Trophoblast cell (in vitro differentiated cells and primary cell): ENCODE data around the gene LRMDA.

Experiments used
- DNase-seq, 2 donors: peaks; one replicate each; pipeline ENCODE4 v3.0.0-alpha.2; 2016
- H2AFZ ChIP-seq: 2 replicates; pipeline ENCODE4 v1.6.1; 2013; ENCODE audit warnings: low read length, moderate library complexity, mild to moderate bottlenecking; ENCODE audit not compliant: insufficient read depth, poor library complexity
- H2AK5ac ChIP-seq: 2 replicates; pipeline ENCODE4 v1.6.1; 2013; ENCODE audit warnings: mild to moderate bottlenecking, low read length
- H2BK120ac ChIP-seq: 2 replicates; pipeline ENCODE4 v1.6.1; 2013; ENCODE audit warnings: low read length, mild to moderate bottlenecking, moderate library complexity; ENCODE audit not compliant: insufficient read depth, poor library complexity
- H2BK12ac ChIP-seq: 2 replicates; pipeline ENCODE4 v1.6.1; 2013; ENCODE audit warnings: mild to moderate bottlenecking, low read length, moderate library complexity
- H2BK5ac ChIP-seq: 2 replicates; pipeline ENCODE4 v1.6.1; 2013; ENCODE audit warnings: low read length, low read depth, moderate library complexity, mild to moderate bottlenecking; ENCODE audit not compliant: poor library complexity
- H3K14ac ChIP-seq: 2 replicates; pipeline ENCODE4 v1.6.1; 2013; ENCODE audit warnings: mild to moderate bottlenecking, low read length
- H3K18ac ChIP-seq: 2 replicates; pipeline ENCODE4 v1.6.1; 2013; ENCODE audit warnings: mild to moderate bottlenecking, low read length
- H3K23ac ChIP-seq: 2 replicates; pipeline ENCODE4 v1.6.1; 2013; ENCODE audit warnings: low read length
- H3K27ac ChIP-seq: 2 replicates; pipeline ENCODE4 v1.5.1; 2013; ENCODE audit warnings: low read depth, mild to moderate bottlenecking, inconsistent platforms, low read length, moderate library complexity
- H3K27me3 ChIP-seq: 2 replicates; pipeline ENCODE4 v1.6.1; 2013; ENCODE audit warnings: inconsistent platforms, mild to moderate bottlenecking, low read length, moderate library complexity; ENCODE audit not compliant: insufficient read depth
- H3K36me3 ChIP-seq, 2 experiments: 1 replicate in 1 of 2; 2 replicates in 1 of 2; pipeline ENCODE4 v1.6.1; 2013; ENCODE audit warnings: low read length in 2 of 2, mild to moderate bottlenecking in 2 of 2, moderate library complexity in 1 of 2; ENCODE audit not compliant: insufficient read depth in 2 of 2, control insufficient read depth in 1 of 2
- H3K4ac ChIP-seq: 2 replicates; pipeline ENCODE4 v1.6.1; 2013; ENCODE audit warnings: low read depth, mild to moderate bottlenecking, low read length, moderate library complexity
- H3K4me1 ChIP-seq, 2 experiments: 1 replicate in 1 of 2; 2 replicates in 1 of 2; pipeline ENCODE4 v1.6.1; 2013; ENCODE audit warnings: low read length in 2 of 2, mild to moderate bottlenecking in 2 of 2, moderate library complexity in 1 of 2; ENCODE audit not compliant: insufficient read depth in 2 of 2, control insufficient read depth in 1 of 2
- H3K4me2 ChIP-seq: 2 replicates; pipeline ENCODE4 v1.6.1; 2013; ENCODE audit warnings: inconsistent platforms, mild to moderate bottlenecking, low read length, moderate library complexity
- H3K4me3 ChIP-seq: 2 replicates; pipeline ENCODE4 v1.5.1; 2013; ENCODE audit warnings: mild to moderate bottlenecking, low read depth, low read length, inconsistent platforms
- H3K79me1 ChIP-seq: one replicate; pipeline ENCODE4 v1.6.1; 2013; ENCODE audit warnings: low read length
- H3K79me2 ChIP-seq: 2 replicates; pipeline ENCODE4 v1.6.1; 2013; ENCODE audit warnings: low read length, mild to moderate bottlenecking; ENCODE audit not compliant: control insufficient read depth, insufficient read depth, poor library complexity
- H3K9ac ChIP-seq: 2 replicates; pipeline ENCODE4 v1.6.1; 2013; ENCODE audit warnings: mild to moderate bottlenecking, low read length
- H3K9me3 ChIP-seq: 2 replicates; pipeline ENCODE4 v1.6.1; 2013; ENCODE audit warnings: low read depth, mild to moderate bottlenecking, control low read depth, inconsistent platforms, low read length; ENCODE audit not compliant: insufficient read depth
- H4K12ac ChIP-seq: 2 replicates; pipeline ENCODE4 v1.6.1; 2013; ENCODE audit warnings: low read depth, mild to moderate bottlenecking, low read length, moderate library complexity
- H4K8ac ChIP-seq: 2 replicates; pipeline ENCODE4 v1.6.1; 2013; ENCODE audit warnings: low read depth, mild to moderate bottlenecking, low read length, moderate library complexity
- H4K91ac ChIP-seq: one replicate; pipeline ENCODE4 v1.6.1; 2013; ENCODE audit warnings: low read depth, mild to moderate bottlenecking, low read length, moderate library complexity
- WGBS: extraction: QIAGEN DNeasy Blood & Tissue Kit; methylation state at CpG from one replicate; pipeline ENCODE4 v1.1.7; 2013; ENCODE audit warnings: missing lambda C conversion rate; ENCODE audit not compliant: insufficient read length, insufficient coverage; ENCODE audit errors: extremely low coverage; 5-methylcytosine and 5-hydroxymethylcytosine counted together

Gene LRMDA

GRCh38 chr10:76466836-76467503 lies 1035.5 kb downstream of the LRMDA start:
- WGBS = no CpG with 5 or more reads among the region's 6 CpGs
- Histone ChIP-seq H2AFZ (no peak overlapping the region), H3K4ac (no peak overlapping the region), H3K14ac (no peak overlapping the region), H4K91ac (no peak overlapping the region), H3K79me1 (no peaks in the 10 kb centered on the region), H3K79me2 (no peaks in the 10 kb centered on the region), H3K4me1 (no peaks in the 10 kb centered on the region), H3K4me2 (no peak overlapping the region), H2AK5ac (no peak overlapping the region), H2BK120ac (no peak overlapping the region), H3K9me3 (no peaks in the 10 kb centered on the region), H3K18ac (no peak overlapping the region), H2BK5ac (no peak overlapping the region), H3K36me3 (no peaks in the 10 kb centered on the region), H4K12ac (no peak overlapping the region), H2BK12ac (no peak overlapping the region), H3K9ac (no peak overlapping the region), H3K27ac (no peak overlapping the region), H4K8ac (no peak overlapping the region), H3K4me3 (no peak overlapping the region), H3K23ac (no peak overlapping the region), H3K27me3 (no peaks in the 10 kb centered on the region)
- no peak for DNase-seq

- no peak overlapping the region for H3K14ac ChIP-seq
- H2BK12ac ChIP-seq = no peak overlapping the region
- H3K36me3 ChIP-seq = no peaks in the 10 kb centered on the region
- H3K27ac ChIP-seq = no peak overlapping the region
- no peak overlapping the region for H2AK5ac ChIP-seq
- H3K79me1 ChIP-seq = no peaks in the 10 kb centered on the region
- no peak overlapping the region for H3K4me3 ChIP-seq
- no peaks in the 10 kb centered on the region for H3K4me1 ChIP-seq
- no peak overlapping the region for H3K18ac ChIP-seq
- H3K23ac ChIP-seq = no peak overlapping the region
- no peak overlapping the region for H2AFZ ChIP-seq
- H3K9me3 ChIP-seq = no peaks in the 10 kb centered on the region
- no peak overlapping the region for H4K91ac ChIP-seq
- H4K8ac ChIP-seq = no peak overlapping the region
- H2BK120ac ChIP-seq = no peak overlapping the region
- H3K4me2 ChIP-seq = no peak overlapping the region
- no peak for DNase-seq
- H3K79me2 ChIP-seq = no peaks in the 10 kb centered on the region
- no peak overlapping the region for H3K4ac ChIP-seq
- no peaks in the 10 kb centered on the region for H3K27me3 ChIP-seq
- no peak overlapping the region for H3K9ac ChIP-seq
- no peak overlapping the region for H2BK5ac ChIP-seq
- no peak overlapping the region for H4K12ac ChIP-seq
Measured at GRCh38 chr10:76469675-76470074, 1038.3 kb downstream of the LRMDA start.

GRCh38 chr10:76479103-76479790 lies 1047.8 kb downstream of the LRMDA start:
- H3K4ac ChIP-seq = no peak overlapping the region
- no peak overlapping the region for H3K9ac ChIP-seq
- DNase-seq = no peak
- H4K12ac ChIP-seq = no peak overlapping the region
- no peak overlapping the region for H2BK120ac ChIP-seq
- H3K36me3 ChIP-seq = no peaks in the 10 kb centered on the region
- H3K9me3 ChIP-seq = no peaks in the 10 kb centered on the region
- H3K79me1 ChIP-seq = no peaks in the 10 kb centered on the region
- H3K4me3 ChIP-seq = no peak overlapping the region
- no peak overlapping the region for H2BK5ac ChIP-seq
- H3K4me1 ChIP-seq = no peaks in the 10 kb centered on the region
- no peak overlapping the region for H3K14ac ChIP-seq
- H3K27me3 ChIP-seq = no peaks in the 10 kb centered on the region
- no peak overlapping the region for H2AK5ac ChIP-seq
- H2AFZ ChIP-seq = no peak overlapping the region
- H3K79me2 ChIP-seq = no peaks in the 10 kb centered on the region
- no peak overlapping the region for H3K27ac ChIP-seq
- no CpG with 5 or more reads among the region's 5 CpGs for WGBS
- H4K91ac ChIP-seq = no peak overlapping the region
- no peak overlapping the region for H3K4me2 ChIP-seq
- no peak overlapping the region for H4K8ac ChIP-seq
- no peak overlapping the region for H3K18ac ChIP-seq
- no peak overlapping the region for H3K23ac ChIP-seq
- no peak overlapping the region for H2BK12ac ChIP-seq

- Histone ChIP-seq H3K4me1 (no peaks in the 10 kb centered on the region), H4K8ac (no peak overlapping the region), H4K91ac (no peak overlapping the region), H2AFZ (no peak overlapping the region), H3K4me3 (no peak overlapping the region), H3K4me2 (no peak overlapping the region), H2BK120ac (no peak overlapping the region), H3K9me3 (no peaks in the 10 kb centered on the region), H3K23ac (no peak overlapping the region), H3K27ac (no peak overlapping the region), H2BK5ac (no peak overlapping the region), H3K14ac (no peak overlapping the region), H4K12ac (no peak overlapping the region), H3K9ac (no peak overlapping the region), H2BK12ac (no peak overlapping the region), H2AK5ac (no peak overlapping the region), H3K79me2 (no peaks in the 10 kb centered on the region), H3K4ac (no peak overlapping the region), H3K27me3 (no peaks in the 10 kb centered on the region), H3K79me1 (no peaks in the 10 kb centered on the region), H3K36me3 (no peaks in the 10 kb centered on the region), H3K18ac (no peak overlapping the region)
- no CpG with 5 or more reads among the region's 2 CpGs for WGBS
- DNase-seq = no peak
Measured at GRCh38 chr10:76481178-76481577, 1049.8 kb downstream of the LRMDA start.
